HL-60 (cell line): ENCODE measurements around the gene ATAD2B.

Source experiments
- DNase-seq, 2 experiments: peaks; one replicate each; pipeline ENCODE4 v3.0.0-alpha.2; 2010 to 2020; ENCODE audit warnings: low read depth in 1 of 2, low spot score in 1 of 2
- H3K27ac ChIP-seq: fragments of 250-450 bp; sonication (Bioruptor Pico); replicated peaks from 2 replicates; pipeline ENCODE4 v1.5.1; 2020; ENCODE audit warnings: mild to moderate bottlenecking, moderate library complexity
- H3K27me3 ChIP-seq: fragments of 250-450 bp; sonication (Bioruptor Pico); 2 replicates; pipeline ENCODE4 v1.5.1; 2021; ENCODE audit warnings: mild to moderate bottlenecking, moderate library complexity; ENCODE audit not compliant: insufficient read depth, poor library complexity, severe bottlenecking
- H3K4me3 ChIP-seq: replicated peaks from 2 replicates; pipeline ENCODE4 v1.5.1; 2011; ENCODE audit warnings: mild to moderate bottlenecking, control low read depth, low read length; ENCODE audit not compliant: insufficient read depth
- CTCF ChIP-seq: IDR thresholded peaks from one replicate; pipeline ENCODE4 v1.5.1; 2011; ENCODE audit warnings: low read length, control low read depth, inconsistent platforms; ENCODE audit not compliant: insufficient read depth
- GABPA ChIP-seq: IDR thresholded peaks from 2 replicates; pipeline ENCODE4 v1.6.1; 2012; ENCODE audit warnings: low read depth
- POLR2AphosphoS5 ChIP-seq: IDR thresholded peaks from 2 replicates; pipeline ENCODE4 v1.6.1; 2012; ENCODE audit warnings: low read depth
- SPI1 ChIP-seq: IDR thresholded peaks from 2 replicates; pipeline ENCODE4 v1.6.1; 2012; ENCODE audit warnings: low read depth, mild to moderate bottlenecking, borderline replicate concordance
- TF ChIP-seq, protein P1 (sequence below): IDR thresholded peaks from 2 replicates; pipeline ENCODE4 v1.6.1; 2012; ENCODE audit warnings: low read depth; ENCODE audit not compliant: insufficient replicate concordance

The ATAD2B gene

GRCh38 chr2:23806201-23806600 is 120.7 kb downstream of the ATAD2B start:
- Histone ChIP-seq H3K27ac (no peak overlapping the region), H3K27me3 (no peaks in the 10 kb centered on the region), H3K4me3 (no peak overlapping the region)
- no peak for TF ChIP-seq SPI1
- no peak for TF ChIP-seq POLR2AphosphoS5
- TF ChIP-seq GABPA = no peak
- TF ChIP-seq CTCF = no peak
- no peak for DNase-seq

- TF ChIP-seq GABPA (no peak), POLR2AphosphoS5 (no peak), CTCF (no peak), SPI1 (no peak)
- TF ChIP-seq, protein P1, sequence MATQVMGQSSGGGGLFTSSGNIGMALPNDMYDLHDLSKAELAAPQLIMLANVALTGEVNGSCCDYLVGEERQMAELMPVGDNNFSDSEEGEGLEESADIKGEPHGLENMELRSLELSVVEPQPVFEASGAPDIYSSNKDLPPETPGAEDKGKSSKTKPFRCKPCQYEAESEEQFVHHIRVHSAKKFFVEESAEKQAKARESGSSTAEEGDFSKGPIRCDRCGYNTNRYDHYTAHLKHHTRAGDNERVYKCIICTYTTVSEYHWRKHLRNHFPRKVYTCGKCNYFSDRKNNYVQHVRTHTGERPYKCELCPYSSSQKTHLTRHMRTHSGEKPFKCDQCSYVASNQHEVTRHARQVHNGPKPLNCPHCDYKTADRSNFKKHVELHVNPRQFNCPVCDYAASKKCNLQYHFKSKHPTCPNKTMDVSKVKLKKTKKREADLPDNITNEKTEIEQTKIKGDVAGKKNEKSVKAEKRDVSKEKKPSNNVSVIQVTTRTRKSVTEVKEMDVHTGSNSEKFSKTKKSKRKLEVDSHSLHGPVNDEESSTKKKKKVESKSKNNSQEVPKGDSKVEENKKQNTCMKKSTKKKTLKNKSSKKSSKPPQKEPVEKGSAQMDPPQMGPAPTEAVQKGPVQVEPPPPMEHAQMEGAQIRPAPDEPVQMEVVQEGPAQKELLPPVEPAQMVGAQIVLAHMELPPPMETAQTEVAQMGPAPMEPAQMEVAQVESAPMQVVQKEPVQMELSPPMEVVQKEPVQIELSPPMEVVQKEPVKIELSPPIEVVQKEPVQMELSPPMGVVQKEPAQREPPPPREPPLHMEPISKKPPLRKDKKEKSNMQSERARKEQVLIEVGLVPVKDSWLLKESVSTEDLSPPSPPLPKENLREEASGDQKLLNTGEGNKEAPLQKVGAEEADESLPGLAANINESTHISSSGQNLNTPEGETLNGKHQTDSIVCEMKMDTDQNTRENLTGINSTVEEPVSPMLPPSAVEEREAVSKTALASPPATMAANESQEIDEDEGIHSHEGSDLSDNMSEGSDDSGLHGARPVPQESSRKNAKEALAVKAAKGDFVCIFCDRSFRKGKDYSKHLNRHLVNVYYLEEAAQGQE = no peak
- DNase-seq = peak in 1 of 2 experiments; percentile 19
- no peak overlapping the region for H3K4me3 ChIP-seq
- no peaks in the 10 kb centered on the region for H3K27me3 ChIP-seq
- H3K27ac ChIP-seq = no peak overlapping the region
These were observed 122.9 kb downstream of the ATAD2B start for GRCh38 chr2:23803965-23804542.

DNA sequence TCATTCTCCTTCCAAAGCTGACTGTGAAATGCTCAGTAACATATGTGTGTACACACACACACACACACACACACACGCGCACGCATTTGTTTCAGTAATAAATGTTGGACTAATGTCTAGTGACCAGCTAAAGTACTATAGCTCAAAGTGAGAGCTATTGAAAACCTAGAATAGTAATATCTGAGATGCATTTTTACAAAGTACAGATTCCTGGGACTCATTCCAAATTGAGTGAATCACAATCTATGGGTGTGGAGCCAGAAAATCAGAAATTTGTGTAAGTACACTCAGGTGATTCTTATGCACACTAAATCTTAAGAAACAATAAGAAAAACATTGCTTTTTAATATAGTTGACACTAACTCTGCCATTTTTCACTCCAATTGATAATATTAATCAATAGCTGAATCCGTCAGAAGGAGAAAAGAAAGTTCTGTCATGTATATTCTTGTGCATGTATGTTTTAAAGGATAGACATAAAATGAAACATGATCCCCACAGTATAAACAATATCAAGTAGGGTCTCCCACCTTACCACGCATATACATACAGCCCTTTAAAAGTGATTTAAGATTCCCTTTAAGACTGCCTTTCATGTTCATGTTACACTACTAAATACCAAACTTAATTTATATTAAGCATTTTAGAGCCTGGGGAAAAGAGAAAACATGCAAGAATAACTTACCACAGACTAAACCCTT is 123.5 kb downstream of the ATAD2B start:
- H3K27me3 ChIP-seq = no peaks in the 10 kb centered on the region
- H3K27ac ChIP-seq = no peak overlapping the region
- H3K4me3 ChIP-seq = no peak overlapping the region
- TF ChIP-seq, protein P1 = no peak
- no peak for TF ChIP-seq CTCF
- DNase-seq = no peak

DNA sequence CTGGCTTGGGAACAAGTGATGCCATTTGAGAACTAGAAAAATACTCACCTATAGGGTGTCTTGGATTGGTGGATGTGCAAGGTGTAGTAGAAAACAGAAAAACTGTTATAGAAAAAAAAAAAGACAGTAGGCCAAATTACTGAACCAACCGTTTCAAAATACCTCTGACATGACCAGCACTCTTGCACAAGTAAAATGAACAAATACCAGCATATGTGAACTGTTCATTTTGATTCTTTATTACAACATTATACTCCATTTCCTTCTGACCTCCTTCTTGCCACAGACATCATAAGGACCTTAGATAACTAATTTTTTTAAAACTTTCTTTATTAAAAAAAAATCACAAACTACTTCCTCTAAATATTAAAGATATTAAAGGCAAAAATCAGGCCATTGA is 125.5 kb downstream of the ATAD2B start:
- DNase-seq = peak; percentile 58 to 60
- H3K27ac ChIP-seq = peak overlapping the region; percentile 57
- H3K4me3 ChIP-seq = no peak overlapping the region
- no peaks in the 10 kb centered on the region for H3K27me3 ChIP-seq
- TF ChIP-seq, protein P1 = no peak
- TF ChIP-seq SPI1 (no peak), POLR2AphosphoS5 (no peak), CTCF (no peak), GABPA (no peak)
